GM12873 (cell line): Measurements from ENCODE around the gene EVX2.

Experiments used
- CTCF ChIP-seq: IDR thresholded peaks from 2 replicates; pipeline ENCODE4 v1.5.1; 2012; ENCODE audit warnings: low read depth, mild to moderate bottlenecking, moderate library complexity, low read length, control low read depth; ENCODE audit not compliant: insufficient read depth; ENCODE audit errors: missing control alignments

EVX2 gene

GRCh38 chr2:176084611-176085119 is 903 bp upstream of the EVX2 start:
- TF ChIP-seq CTCF, result no peak

- TF ChIP-seq CTCF, result no peak
These were observed 674 bp downstream of the EVX2 start for GRCh38 chr2:176082824-176083751.

- TF ChIP-seq CTCF, result no peak
These were observed 1.3 kb downstream of the EVX2 start for GRCh38 chr2:176082525-176082823.

- no peak for TF ChIP-seq CTCF
These were observed 1.8 kb downstream of the EVX2 start for GRCh38 chr2:176081837-176082524.

GRCh38 chr2:176081376-176081836 is 2.4 kb downstream of the EVX2 start:
- no peak for TF ChIP-seq CTCF

- no peak for TF ChIP-seq CTCF
These were observed 3.0 kb downstream of the EVX2 start for GRCh38 chr2:176080540-176081375.
